ENCODE results near the gene EIF4A3.

GRCh38 chr17:80183581-80184422 is 36.9 kb upstream of the EIF4A3 start:
- TF ChIP-seq FOS (IDR thresholded peaks at IDR 0.05; ENCODE audit: borderline replicate concordance, extremely low read depth, insufficient read length) (no peak), BHLHE40 (IDR thresholded peaks at IDR 0.05; ENCODE audit: borderline replicate concordance in 1 of 2, low read depth in 2 of 2, low read length in 1 of 2) (no peak), CBX5 (IDR thresholded peaks at IDR 0.05; ENCODE audit: low read depth) (no peak), PAX8 (IDR thresholded peaks at IDR 0.05) (no peak), E4F1 (IDR thresholded peaks at IDR 0.05; ENCODE audit: borderline replicate concordance, partially characterized antibody) (no peak), RAD21 (IDR thresholded peaks at IDR 0.05; ENCODE audit: insufficient read depth, low read depth, low read length) (no peak), MXI1 (IDR thresholded peaks at IDR 0.05; ENCODE audit: low read depth, low read length) (no peak)
- TF ChIP-seq, protein P1, sequence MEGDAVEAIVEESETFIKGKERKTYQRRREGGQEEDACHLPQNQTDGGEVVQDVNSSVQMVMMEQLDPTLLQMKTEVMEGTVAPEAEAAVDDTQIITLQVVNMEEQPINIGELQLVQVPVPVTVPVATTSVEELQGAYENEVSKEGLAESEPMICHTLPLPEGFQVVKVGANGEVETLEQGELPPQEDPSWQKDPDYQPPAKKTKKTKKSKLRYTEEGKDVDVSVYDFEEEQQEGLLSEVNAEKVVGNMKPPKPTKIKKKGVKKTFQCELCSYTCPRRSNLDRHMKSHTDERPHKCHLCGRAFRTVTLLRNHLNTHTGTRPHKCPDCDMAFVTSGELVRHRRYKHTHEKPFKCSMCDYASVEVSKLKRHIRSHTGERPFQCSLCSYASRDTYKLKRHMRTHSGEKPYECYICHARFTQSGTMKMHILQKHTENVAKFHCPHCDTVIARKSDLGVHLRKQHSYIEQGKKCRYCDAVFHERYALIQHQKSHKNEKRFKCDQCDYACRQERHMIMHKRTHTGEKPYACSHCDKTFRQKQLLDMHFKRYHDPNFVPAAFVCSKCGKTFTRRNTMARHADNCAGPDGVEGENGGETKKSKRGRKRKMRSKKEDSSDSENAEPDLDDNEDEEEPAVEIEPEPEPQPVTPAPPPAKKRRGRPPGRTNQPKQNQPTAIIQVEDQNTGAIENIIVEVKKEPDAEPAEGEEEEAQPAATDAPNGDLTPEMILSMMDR (IDR thresholded peaks at IDR 0.05 in 2 of 3, conservative IDR thresholded peaks at IDR 0.05 in 1 of 3; ENCODE audit: control insufficient read depth in 2 of 3, extremely low read depth in 1 of 3, insufficient read depth in 1 of 3, low read depth in 3 of 3, low read length in 3 of 3) = no peak
